Measurements from ENCODE around the gene MALT1.

DNA sequence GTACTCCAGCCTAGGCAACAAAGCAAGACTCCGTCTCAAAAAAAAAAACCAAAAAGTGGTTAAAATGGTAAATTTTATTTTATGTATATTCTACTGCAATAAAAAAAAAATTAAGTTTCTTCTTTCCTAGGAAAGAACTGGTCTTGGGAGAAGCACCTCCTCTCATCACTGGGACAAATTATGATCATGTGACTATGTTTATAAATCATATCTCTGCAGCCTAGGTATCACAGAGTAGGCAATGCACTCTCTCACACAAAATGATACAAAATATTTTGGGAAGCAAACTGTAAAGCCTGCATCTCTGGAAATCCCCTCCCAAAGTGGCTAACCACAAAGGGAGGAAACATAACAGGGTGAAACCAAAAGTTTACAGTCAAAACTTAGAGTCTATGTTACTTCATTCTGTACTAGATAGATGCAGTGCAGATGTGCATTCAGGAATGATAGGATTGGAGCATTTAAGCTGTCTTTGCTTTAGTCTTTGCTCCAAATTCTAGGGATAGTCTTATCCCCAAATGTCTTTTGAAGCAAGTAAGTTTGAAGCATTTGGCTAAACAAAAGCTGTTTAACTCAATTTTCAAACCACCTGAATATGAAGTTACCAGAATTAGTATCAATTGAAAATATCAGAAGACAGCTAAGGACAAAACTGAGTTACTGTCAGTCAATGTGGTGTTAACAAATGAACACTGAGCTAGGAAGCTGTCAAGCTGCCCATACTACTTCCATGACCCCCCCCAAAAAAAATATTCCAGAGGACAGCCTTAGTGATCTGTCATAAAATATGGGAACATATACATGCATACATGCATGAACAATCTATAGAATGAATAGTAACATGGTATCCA is 21.1 kb upstream of the MALT1 start:
- TF ChIP-seq, protein P1, sequence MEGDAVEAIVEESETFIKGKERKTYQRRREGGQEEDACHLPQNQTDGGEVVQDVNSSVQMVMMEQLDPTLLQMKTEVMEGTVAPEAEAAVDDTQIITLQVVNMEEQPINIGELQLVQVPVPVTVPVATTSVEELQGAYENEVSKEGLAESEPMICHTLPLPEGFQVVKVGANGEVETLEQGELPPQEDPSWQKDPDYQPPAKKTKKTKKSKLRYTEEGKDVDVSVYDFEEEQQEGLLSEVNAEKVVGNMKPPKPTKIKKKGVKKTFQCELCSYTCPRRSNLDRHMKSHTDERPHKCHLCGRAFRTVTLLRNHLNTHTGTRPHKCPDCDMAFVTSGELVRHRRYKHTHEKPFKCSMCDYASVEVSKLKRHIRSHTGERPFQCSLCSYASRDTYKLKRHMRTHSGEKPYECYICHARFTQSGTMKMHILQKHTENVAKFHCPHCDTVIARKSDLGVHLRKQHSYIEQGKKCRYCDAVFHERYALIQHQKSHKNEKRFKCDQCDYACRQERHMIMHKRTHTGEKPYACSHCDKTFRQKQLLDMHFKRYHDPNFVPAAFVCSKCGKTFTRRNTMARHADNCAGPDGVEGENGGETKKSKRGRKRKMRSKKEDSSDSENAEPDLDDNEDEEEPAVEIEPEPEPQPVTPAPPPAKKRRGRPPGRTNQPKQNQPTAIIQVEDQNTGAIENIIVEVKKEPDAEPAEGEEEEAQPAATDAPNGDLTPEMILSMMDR (IDR thresholded peaks at IDR 0.05; ENCODE audit: low read depth, low read length) = no peak
- TF ChIP-seq EZH2phosphoT487 (IDR thresholded peaks at IDR 0.05; ENCODE audit: low read depth) = no peak

All from OCI-LY3 (cell line).